CD4-positive, alpha-beta T cell treated with Interleukin-4 for 1 hour (primary cell): ENCODE measurements around the gene MYO3A.

Source experiments
- DNase-seq, 2 donors: peaks; one replicate each; pipeline ENCODE4 v3.0.0-alpha.2; 2020 to 2022

MYO3A gene, protein sequence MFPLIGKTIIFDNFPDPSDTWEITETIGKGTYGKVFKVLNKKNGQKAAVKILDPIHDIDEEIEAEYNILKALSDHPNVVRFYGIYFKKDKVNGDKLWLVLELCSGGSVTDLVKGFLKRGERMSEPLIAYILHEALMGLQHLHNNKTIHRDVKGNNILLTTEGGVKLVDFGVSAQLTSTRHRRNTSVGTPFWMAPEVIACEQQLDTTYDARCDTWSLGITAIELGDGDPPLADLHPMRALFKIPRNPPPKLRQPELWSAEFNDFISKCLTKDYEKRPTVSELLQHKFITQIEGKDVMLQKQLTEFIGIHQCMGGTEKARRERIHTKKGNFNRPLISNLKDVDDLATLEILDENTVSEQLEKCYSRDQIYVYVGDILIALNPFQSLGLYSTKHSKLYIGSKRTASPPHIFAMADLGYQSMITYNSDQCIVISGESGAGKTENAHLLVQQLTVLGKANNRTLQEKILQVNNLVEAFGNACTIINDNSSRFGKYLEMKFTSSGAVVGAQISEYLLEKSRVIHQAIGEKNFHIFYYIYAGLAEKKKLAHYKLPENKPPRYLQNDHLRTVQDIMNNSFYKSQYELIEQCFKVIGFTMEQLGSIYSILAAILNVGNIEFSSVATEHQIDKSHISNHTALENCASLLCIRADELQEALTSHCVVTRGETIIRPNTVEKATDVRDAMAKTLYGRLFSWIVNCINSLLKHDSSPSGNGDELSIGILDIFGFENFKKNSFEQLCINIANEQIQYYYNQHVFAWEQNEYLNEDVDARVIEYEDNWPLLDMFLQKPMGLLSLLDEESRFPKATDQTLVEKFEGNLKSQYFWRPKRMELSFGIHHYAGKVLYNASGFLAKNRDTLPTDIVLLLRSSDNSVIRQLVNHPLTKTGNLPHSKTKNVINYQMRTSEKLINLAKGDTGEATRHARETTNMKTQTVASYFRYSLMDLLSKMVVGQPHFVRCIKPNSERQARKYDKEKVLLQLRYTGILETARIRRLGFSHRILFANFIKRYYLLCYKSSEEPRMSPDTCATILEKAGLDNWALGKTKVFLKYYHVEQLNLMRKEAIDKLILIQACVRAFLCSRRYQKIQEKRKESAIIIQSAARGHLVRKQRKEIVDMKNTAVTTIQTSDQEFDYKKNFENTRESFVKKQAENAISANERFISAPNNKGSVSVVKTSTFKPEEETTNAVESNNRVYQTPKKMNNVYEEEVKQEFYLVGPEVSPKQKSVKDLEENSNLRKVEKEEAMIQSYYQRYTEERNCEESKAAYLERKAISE (N-terminal part only)

DNA sequence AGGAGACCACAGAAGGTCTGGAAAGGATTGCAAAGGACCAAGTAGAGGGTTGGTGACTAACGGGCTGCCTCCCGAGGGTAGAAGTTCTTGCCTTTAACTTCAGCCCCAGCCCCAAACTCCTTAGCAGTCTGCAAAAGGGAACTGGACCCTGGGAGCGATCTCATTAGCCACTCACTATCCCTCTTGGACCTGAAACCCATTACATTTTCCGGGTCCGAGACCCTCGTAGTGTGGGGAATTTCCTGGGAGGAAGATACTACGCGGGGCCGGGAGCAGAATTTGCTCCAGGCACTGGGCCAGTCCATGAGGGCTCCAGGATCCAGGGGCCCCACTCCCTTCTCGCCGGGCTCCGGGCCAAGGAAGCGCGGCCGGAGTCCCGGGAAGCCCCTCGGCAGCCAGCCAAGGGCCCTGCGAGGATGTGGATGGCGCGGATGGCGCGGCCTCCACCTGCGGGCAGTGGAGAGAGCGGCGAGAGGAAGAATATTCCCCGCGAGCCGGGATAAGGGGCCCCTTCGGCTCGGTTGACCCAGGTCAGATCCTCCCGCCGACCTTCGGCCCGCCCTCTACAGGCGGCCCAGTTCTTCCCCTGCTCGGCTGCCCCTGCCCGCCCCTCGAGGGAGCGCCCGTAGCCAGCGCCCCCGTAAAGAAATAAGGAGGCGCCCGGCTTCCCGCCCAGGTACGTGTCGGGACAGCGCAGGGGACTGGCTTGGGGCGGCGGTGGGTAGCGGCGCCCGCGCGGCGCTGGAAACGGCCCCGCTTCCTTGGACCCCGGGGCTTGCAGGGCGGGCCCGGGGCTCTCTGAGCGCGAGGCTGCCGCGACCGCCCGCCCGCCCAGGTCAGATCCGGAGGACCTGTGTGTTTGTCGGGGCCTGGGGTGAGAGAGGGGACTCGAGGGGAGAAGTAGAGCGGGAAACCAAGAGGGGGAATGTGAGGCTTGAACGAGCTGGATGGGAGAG lies at the start of gene MYO3A:
Gene MYO3A (plus strand): TSS at position 577 of the 956 bp plus-strand sequence. CDS start 17,882 bp downstream, outside the sequence.
- no peak for DNase-seq

DNA sequence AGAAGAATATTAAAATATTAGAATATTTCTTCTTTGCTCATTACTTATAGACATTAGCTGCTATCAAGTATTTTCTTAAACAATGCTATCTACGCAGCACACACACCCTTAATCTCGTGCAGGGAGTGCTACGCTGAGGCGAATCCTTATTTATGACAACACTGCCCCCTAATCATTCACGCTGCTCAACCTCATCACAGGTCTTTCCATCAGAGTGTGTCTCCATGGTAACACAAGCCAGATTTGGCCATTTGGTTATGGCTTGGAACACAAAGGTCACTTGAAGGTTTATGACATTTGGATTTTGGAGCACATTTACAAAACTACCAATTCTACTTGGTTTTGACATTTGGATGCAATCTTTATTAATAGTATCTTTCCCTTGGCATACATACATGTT lies 45.4 kb upstream of the MYO3A start:
- DNase-seq: no peak

DNA sequence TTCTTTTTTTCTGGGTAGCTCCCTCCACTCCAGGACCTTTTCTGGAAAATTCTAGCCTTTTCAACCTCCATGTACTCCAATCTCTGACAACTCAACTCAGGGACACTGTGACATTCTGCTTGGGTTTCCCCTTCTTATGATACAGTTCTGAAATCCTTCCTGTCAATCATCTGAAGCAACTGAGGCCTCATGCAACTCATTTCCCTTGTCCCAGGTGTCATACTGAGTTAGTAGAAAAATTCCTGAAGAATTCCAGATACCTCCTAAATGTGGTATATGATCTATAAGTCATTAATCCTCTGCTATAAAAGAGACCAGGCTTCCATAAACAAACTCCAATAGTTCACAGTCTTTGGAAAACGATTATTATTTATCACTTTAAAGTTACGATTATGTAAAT lies 43.0 kb upstream of the MYO3A start:
- DNase-seq: no peak

DNA sequence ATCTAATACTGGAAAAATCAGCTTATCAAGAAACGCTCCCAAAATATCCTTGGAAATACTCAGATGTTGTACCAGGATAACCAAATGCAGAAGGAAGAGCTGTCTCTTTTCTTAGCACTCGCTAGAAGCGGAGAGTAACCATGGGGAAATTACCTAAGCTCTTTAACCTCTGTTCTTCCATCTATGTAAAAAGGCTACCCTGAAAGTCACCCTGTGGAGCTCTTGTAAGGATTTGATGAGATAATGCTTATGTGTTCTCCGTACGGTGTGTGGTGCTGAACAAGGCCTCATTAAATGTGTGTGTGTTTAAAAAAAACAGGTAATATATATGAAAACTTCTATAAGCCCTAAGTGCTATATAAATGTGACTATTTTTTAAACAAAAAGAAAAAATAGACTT lies 38.2 kb upstream of the MYO3A start:
- DNase-seq: no peak

DNA sequence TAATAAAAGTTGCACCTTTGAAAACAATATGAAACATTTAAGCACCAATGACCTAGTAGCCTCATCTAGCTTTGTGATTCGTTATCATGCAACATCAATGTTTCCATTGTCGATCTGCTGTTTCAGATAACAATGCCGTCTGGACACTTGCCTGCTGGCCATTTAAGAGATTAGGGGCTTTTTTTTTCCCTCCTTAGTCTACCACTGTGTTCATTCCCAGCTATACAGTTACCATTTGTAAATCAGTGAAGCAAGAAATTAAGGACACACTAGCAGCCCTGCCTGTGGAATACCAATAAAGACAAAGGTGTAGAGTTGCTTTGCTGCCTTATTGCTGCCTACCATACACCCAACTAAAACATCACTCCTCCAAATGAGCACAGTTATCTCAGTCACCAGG lies 37.6 kb upstream of the MYO3A start:
- DNase-seq: no peak

DNA sequence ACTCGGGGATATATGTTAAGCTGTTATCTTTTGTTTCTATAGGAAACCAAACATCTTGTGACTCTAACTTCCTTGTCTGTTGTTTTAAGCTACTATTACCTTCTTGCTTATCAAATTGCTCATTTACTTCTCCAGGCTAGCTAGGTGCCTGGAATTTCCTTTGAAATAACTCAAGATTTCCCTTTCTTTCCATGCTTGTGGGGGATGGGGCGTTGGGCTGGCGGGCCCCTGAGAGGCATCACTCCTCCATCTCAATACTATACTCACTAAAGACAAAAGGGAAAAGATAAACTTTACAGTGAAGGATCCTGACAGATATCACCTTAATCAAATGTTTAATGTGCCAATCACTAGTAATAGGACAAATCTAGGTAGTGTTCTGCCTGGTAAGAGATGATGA lies 34.7 kb upstream of the MYO3A start:
- DNase-seq: no peak

DNA sequence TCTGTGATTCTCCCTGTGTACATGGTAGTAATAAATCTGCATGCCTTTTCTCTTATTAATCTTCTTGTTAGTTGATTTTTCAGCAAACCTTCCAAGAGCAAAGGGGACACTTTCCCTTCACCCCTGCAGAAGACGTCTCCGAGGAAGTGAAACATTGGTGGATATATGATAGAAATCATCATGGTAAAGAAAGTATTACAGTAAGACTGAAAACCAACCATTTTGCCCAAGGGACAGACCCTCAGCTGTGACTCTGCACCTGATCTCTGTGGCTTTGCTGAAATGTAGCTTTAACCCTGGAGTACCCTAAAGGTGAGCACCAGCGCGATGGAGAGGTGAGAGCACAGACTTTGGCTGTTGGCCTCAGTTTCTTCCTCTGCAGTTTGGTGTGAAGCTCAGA lies 32.8 kb upstream of the MYO3A start:
- no peak for DNase-seq

DNA sequence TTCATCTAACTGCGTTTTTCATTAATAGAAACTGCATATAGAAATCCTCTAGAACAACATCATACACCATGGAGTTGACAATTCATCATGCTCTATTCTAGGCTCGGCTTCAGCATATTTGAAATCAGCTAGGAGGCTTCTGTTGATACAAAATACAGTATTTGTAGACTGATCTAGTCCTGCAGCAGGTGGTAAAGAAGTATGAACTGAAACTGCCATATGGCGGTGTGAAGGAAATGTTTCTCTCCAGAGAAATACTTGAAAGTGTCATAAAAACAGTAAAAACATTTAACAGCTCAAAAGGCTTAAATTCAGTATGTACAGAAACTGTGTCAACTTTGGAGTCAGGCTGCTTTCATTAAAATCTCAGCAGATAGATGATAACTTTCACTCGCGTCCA lies 32.0 kb upstream of the MYO3A start:
- DNase-seq: no peak

DNA sequence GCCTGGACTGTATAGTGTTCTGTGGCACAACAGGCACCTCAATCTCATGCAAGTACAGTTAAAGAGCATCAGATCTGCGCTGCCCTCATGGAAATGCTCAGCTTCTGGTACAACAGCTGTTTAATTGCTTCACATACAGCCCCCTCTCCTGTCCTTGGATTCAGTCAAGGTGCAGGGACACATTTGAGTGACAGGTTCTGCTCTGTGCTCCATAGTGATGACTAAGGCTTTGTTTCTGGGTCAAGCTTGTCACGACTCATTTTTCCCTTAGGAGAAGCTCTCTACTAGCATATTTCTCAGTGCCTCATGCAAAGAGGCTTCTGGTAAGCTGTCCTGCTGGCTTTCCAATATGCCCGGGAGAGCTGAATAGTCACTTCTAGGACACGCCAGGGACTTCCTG lies 26.8 kb upstream of the MYO3A start:
- no peak for DNase-seq

DNA sequence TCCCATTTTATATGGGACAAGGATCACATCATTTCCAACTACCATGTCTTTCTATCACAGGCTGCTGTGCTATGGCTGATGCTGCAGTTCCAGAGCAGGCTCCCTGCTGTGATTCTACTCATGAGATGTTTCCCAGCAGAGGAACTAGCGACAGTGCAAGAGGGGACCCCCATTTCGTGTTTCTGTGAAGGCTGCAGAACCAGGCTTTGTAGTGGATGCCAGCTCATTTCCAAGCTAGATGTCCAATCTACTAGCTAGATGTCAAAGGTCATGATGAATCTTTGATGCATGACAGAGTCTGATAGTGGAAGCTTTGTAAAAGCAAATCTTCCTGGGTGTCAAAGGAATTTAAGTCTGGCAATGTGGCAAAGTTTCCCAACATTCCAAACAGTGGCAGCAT lies 21.2 kb upstream of the MYO3A start:
- no peak for DNase-seq

DNA sequence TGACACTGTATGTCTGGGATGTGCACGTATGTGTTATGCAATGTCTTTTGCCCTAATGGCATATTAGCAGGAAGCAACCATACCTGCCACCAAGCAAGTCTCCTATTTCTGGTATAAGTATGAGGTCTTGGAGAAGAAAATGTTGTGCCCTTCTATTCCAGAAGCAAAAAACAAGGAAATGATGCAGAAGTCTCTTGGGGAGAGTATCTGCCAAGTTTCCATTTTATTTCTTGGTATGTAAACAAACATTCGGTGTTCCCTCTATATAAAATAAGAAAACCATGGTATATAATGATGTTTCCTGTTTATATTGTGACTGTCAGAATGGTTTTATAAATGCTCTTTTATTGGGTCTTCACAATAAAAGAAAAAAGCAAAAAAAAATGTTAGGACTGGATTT lies 19.3 kb upstream of the MYO3A start:
- DNase-seq: no peak

DNA sequence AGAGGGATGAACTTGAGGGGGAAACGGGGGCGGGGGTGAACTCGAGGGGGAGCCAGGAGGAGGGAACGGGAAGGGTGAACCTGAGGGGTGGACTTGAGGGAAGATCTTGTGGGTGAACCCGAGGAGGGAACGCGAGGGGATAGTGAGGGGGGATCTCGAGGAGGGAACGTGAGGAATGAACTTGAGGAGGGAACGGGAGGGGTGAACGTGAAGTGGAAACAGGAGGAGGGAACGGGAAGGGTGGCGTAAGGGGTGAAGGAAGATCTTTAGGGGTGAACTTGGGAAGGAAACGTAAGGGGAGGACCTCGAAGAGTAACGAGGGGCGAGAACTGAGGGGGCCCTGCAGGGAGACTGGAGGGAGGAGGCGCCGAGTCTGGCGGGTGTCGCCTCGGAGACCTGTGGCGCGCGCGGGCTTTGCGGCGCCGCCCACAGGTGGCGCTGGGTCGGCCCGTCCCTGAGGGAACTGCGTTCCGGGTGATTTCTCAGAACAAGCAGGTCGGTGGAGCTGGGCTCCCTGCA lies 651 bp downstream of the MYO3A start:
- no peak for DNase-seq

DNA sequence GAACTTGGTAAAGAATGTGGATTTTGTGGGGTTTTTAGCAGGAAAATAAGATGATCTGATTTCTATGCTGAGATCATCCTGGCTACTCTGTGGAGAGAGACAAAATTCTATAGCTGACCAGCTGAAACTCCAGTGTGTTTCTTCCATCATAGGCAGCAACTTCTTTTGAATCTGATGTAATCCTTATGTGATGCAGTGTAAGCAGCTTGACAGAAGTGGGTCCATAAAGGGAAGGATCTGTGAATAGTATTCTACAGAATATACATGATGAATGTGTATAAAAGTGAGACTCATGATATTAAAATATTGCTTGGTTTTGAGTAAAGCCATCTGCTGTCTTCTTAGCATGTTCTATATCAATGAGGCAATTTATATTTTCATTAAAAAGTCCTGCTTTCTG lies 4.4 kb downstream of the MYO3A start:
- DNase-seq: no peak

DNA sequence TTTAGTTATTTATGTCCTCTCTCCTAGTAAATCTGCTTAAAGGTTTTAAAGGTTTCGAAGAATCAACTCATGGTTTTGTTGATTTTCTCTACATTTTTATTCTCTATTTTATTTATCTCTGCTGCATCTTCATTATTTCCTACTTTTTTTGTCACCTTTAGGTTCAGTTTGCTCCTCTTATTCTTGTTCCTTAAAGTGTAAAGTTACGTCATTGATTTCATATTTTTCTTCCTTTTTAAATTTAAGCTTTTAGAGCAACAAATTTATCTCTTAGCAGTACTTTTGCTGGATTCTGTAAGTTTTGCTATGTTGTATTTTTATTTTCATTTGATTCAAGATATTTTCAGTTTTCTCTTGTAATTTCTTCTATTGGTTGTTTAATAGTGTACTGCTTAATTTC lies 10.7 kb downstream of the MYO3A start:
- no peak for DNase-seq

DNA sequence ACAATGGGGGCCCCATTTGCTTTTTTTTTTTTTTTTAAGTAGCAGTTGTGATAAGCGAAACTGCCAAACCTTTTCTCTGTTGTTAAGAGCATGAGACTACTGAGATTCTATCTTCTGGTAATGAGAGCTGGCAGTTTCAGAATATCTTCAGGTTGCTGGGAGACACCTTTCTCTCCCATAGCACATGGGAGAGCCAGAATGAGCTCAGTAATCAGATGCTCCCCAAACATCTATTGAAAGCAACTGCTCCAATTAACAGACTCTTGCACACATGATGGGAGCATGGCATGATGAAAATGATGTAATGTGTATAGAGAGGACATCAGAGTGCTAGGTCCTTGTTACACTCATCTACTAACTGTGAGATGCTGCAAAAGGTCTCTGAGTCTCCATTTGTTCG lies 18.8 kb downstream of the MYO3A start:
- no peak for DNase-seq

DNA sequence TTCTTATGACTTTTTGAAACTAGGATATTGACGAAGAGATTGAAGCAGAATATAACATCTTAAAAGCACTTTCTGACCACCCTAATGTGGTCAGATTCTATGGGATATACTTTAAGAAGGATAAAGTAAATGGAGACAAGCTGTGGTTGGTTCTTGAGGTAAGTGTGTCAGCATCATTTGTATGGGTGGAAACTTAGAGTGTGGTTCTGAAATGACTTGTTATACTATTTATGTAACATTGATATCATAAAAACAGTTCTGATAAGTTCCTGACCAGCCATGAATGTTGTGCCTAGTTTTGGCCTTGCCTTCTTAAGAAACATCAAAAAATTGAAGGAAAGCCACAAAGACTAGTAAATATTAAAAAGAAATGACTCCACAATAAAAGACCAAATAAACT lies 20.8 kb downstream of the MYO3A start:
- no peak for DNase-seq

DNA sequence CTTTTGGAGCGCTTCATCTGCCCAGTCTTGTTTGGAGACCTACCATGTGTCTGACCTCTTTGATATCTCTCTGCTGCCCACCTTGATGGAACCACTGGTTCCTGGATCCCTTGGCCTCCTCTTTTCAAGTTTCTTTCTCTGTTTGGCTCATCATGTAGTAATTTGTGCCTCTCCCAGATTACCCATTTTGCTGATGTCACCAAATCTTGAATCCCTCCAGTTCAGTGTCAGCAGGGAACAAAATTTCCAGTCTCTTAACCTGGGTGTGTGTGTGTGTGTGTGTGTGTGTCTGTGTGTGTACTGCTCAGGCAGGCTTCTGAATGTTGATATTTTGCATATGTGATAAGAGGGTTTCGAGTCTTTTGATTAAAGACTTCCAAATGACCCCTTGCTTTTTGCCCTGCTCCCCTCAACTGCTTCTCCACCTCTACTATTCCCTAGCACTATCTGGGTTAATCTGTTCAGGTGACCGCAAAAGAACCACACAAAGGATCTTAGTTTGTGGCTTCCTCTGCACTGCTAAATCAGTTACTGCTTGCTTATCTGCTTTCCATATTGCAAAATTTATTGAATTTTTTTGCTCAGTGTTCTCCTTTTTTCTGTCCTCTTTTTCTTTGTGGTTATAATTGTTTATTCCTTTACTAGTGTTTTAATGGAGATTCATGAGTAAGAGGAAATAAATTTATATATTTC lies 25.7 kb downstream of the MYO3A start:
- no peak for DNase-seq

DNA sequence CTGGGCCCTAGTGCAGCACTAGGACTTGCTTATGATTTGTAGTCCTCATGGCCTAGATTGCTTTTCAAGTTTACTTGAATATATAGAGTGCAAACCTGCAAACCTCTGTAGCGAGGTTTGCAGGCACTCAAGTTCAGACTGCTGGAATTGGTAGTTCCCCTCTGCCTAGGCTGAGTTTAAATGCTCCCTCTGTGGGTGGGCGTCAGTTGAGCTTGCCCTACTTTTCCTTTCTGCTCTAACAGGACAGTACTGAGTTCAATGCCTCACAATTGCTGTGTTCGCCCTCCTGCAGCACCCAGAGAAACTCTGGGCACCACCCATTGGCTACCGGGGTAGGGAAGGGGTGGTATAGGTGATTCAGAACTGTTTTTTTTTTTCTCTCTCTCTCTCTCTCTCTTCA lies 31.6 kb downstream of the MYO3A start:
- no peak for DNase-seq

DNA sequence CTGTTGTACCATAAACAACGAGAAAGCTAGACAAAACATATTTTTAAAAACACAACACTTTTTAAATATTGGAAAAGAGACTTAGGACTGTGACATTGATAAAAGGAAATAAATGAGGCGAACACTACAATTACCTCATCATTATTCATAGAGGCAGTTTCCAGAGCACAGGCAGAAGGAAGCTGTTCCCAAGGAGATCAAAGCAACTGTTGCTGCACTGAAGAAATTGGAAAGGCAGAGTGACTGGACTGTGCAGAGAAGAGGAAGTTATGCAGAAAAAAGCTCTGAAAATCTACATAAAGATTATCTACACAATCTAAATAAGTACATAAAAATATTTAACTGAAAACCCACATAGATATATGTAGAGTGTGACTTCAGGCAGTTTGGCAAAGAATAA lies 32.8 kb downstream of the MYO3A start:
- DNase-seq: no peak

DNA sequence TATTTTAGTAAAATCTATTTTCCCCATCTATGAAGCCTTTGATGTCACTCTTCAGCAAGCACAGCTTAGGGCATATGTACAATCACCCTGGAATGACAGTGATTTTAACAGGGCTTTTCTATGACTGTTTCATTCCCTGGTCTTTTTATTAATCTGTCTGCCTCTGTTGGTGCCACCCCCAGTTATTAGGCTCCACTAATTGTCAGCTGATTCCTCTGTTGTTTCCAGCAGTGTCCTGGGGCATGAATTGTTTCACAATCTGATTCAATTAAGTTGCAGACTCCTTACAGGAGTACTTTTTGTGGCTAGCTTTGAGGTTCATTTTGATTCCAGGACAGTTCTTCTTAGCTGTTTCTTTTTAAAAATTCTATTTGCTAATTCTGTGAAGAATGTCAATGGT lies 38.6 kb downstream of the MYO3A start:
- no peak for DNase-seq

DNA sequence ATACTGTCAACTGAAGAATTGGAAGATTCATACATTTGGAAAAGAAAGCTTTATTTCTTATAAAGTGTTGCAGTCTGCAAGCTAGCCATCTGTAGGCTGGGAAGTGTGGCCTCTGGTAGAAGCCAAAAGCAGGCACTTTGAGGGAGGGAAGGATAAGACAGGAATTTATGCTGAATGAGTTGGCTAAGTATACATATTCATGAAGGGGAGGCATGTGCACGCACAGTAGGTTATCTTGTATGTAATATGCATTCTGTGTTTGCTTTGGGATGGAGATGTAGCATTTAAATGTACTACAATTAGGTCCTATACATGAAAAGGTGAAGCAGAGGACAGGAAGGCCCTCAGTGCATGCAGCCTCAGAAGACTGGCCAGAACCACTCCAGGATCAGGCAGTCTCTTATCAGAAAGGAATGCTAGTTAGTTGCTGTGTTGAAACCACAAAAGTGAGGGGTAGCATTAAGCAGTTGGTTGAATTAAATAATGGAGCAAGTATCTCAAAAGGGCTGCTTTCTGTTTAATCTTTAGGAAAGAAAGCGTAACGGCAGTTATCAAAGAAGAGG lies 40.9 kb downstream of the MYO3A start:
- DNase-seq: no peak
